Osteoblast (primary cell): ENCODE measurements around the gene INPP4B. TPM values are rescaled to one million over a fixed set of nuclear protein-coding genes. Genes with fewer than 3 reads are reported as not detected.

ENCODE experiments used
- DNase-seq: peaks from one replicate; pipeline ENCODE4 v3.0.0; 2011; ENCODE audit warnings: low spot score, mixed read lengths; ENCODE audit not compliant: insufficient read length; ENCODE audit errors: missing footprints
- H2AFZ ChIP-seq: 2 replicates; pipeline ENCODE4 v1.6.0; 2011; ENCODE audit warnings: mild to moderate bottlenecking, low read length
- H3K27ac ChIP-seq: 2 replicates; pipeline ENCODE4 v1.5.1; 2011; ENCODE audit warnings: mild to moderate bottlenecking, low read depth, low read length, moderate library complexity
- H3K27me3 ChIP-seq: 2 replicates; pipeline ENCODE4 v1.6.0; 2012; ENCODE audit warnings: mild to moderate bottlenecking, control low read depth, inconsistent platforms, low read length, moderate library complexity; ENCODE audit not compliant: insufficient read depth
- H3K36me3 ChIP-seq: 2 replicates; pipeline ENCODE4 v1.5.1; 2011; ENCODE audit warnings: mild to moderate bottlenecking, low read length, control low read depth, moderate library complexity; ENCODE audit not compliant: insufficient read depth
- H3K4me1 ChIP-seq: 2 replicates; pipeline ENCODE4 v1.5.1; 2011; ENCODE audit warnings: mild to moderate bottlenecking, low read length, control low read depth, moderate library complexity; ENCODE audit not compliant: insufficient read depth
- H3K4me2 ChIP-seq: 2 replicates; pipeline ENCODE4 v1.6.0; 2011; ENCODE audit warnings: mild to moderate bottlenecking, low read length; ENCODE audit not compliant: insufficient read depth
- H3K4me3 ChIP-seq: fragments of 200-600 bp; sonication (generic); 3 replicates; pipeline ENCODE4 v1.5.1; 2012; ENCODE audit warnings: mild to moderate bottlenecking, low read length, inconsistent platforms; ENCODE audit not compliant: insufficient read depth
- H3K79me2 ChIP-seq: 2 replicates; pipeline ENCODE4 v1.6.0; 2012; ENCODE audit warnings: mild to moderate bottlenecking, low read length, control low read depth, inconsistent platforms; ENCODE audit not compliant: insufficient read depth
- H3K9me3 ChIP-seq: 2 replicates; pipeline ENCODE4 v1.5.1; 2011; ENCODE audit warnings: low read depth, low read length, control low read depth
- H4K20me1 ChIP-seq: 2 replicates; pipeline ENCODE4 v1.6.0; 2012; ENCODE audit warnings: mild to moderate bottlenecking, low read length, control low read depth; ENCODE audit not compliant: insufficient read depth
- CTCF ChIP-seq: IDR thresholded peaks from 2 replicates; pipeline ENCODE4 v1.5.1; 2011; ENCODE audit warnings: mild to moderate bottlenecking, low read depth, low read length, moderate library complexity; ENCODE audit errors: extremely low read depth
- total RNA-seq: library from RNA; depleted of rRNA; stranded (reverse); fragments of >200 nt; gene quantifications from 2 replicates; pipeline ENCODE4 v1.2.3, GENCODE V29; 2012

Gene INPP4B
- total RNA-seq, 1 donor, result 11.6 TPM

- H3K27me3 ChIP-seq, result no peaks in the 10 kb centered on the region
- no peak for DNase-seq
- H3K4me1 ChIP-seq, result peaks cover 11% of the 10 kb centered on the region
- no peak overlapping the region for H3K4me3 ChIP-seq
- H3K79me2 ChIP-seq, result no peaks in the 10 kb centered on the region
- H4K20me1 ChIP-seq, result no peaks in the 10 kb centered on the region
- no peak overlapping the region for H3K27ac ChIP-seq
- no peak overlapping the region for H3K4me2 ChIP-seq
- no peak overlapping the region for H2AFZ ChIP-seq
- H3K9me3 ChIP-seq, result no peaks in the 10 kb centered on the region
- no peak for TF ChIP-seq CTCF
- no peaks in the 10 kb centered on the region for H3K36me3 ChIP-seq
Measured at GRCh38 chr4:142236268-142236667, 609.8 kb downstream of the INPP4B start.

GRCh38 chr4:142231787-142232186 lies 614.3 kb downstream of the INPP4B start:
- Histone ChIP-seq H3K36me3 (no peaks in the 10 kb centered on the region), H3K9me3 (no peaks in the 10 kb centered on the region), H3K27ac (no peak overlapping the region), H3K4me3 (no peak overlapping the region), H3K4me1 (no peaks in the 10 kb centered on the region), H3K4me2 (no peak overlapping the region), H2AFZ (no peak overlapping the region), H4K20me1 (no peaks in the 10 kb centered on the region), H3K27me3 (no peaks in the 10 kb centered on the region), H3K79me2 (no peaks in the 10 kb centered on the region)
- no peak for TF ChIP-seq CTCF
- no peak for DNase-seq

GRCh38 chr4:142230991-142231390 lies 615.1 kb downstream of the INPP4B start:
- Histone ChIP-seq H3K4me2 (no peak overlapping the region), H3K4me1 (no peaks in the 10 kb centered on the region)
- DNase-seq, result no peak

GRCh38 chr4:142226014-142226413 lies 620.1 kb downstream of the INPP4B start:
- no peak for DNase-seq
- Histone ChIP-seq H3K36me3 (no peaks in the 10 kb centered on the region), H3K79me2 (no peaks in the 10 kb centered on the region), H3K4me3 (no peak overlapping the region), H2AFZ (no peak overlapping the region), H4K20me1 (no peaks in the 10 kb centered on the region), H3K4me2 (no peak overlapping the region), H3K27ac (no peak overlapping the region), H3K9me3 (no peaks in the 10 kb centered on the region), H3K4me1 (no peaks in the 10 kb centered on the region), H3K27me3 (no peaks in the 10 kb centered on the region)
- no peak for TF ChIP-seq CTCF

More at GRCh38 chr4:142230991-142231390, 615.1 kb downstream of the INPP4B start:
- Histone ChIP-seq H3K27me3 (no peaks in the 10 kb centered on the region), H2AFZ (no peak overlapping the region), H3K36me3 (no peaks in the 10 kb centered on the region), H3K4me3 (no peak overlapping the region), H3K79me2 (no peaks in the 10 kb centered on the region), H3K27ac (no peak overlapping the region), H3K9me3 (no peaks in the 10 kb centered on the region), H4K20me1 (no peaks in the 10 kb centered on the region)
- TF ChIP-seq CTCF, result no peak
